HG03280 (cell line): ENCODE results near the gene LRRC8D.

Experiments used
- ATAC-seq: cut with Tn5 transposase; IDR thresholded peaks from one replicate; pipeline ENCODE4 v1.9.1; 2021; ENCODE audit warnings: mild to moderate bottlenecking, moderate library complexity; ENCODE audit not compliant: unreplicated experiment

Gene LRRC8D

GRCh38 chr1:89953131-89953626 is 132.3 kb downstream of the LRRC8D start:
- ATAC-seq, result peak; percentile 47

DNA sequence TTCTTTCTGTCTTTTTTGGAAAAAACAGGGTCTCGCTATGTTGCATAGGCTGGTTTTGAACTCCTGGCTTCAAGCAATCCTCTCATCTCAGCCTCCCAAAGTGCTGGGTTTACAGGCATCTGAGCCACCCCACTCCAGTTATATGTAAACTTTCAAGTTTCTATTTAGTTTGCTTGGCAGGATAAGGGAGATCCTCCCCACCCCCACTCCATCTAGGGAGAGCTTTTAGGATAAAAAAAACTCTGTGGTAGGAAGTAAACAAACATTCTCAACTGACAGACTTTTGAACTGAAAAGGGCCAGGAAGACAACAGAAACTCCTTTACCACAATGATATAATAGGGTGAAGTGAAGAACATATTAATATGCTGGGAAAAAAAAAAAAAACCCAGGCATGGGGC is 133.1 kb downstream of the LRRC8D start:
- no peak for ATAC-seq

DNA sequence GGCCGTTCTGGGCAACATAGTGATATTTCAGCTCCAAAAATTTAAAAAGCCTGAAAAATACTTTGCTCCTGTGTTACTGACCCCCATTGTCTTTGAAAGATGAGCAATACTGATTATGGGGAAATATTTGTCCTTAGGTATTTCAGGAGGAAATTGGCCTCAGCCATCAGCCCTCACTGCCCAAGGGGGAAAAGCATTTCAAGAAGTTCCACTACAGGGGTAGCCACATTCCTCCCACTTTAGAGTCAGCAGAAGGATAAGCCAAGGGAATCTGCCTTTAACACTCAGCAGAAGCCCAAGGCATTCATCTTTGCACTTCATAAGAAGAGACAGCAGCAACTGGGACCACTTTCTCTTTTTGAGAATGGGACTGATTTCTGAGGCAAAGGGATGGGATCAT is 133.6 kb downstream of the LRRC8D start:
- no peak for ATAC-seq

- ATAC-seq, result no peak
Measured at GRCh38 chr1:89955311-89956205, 134.7 kb downstream of the LRRC8D start.

GRCh38 chr1:89957107-89957506 is 136.3 kb downstream of the LRRC8D start:
- no peak for ATAC-seq

DNA sequence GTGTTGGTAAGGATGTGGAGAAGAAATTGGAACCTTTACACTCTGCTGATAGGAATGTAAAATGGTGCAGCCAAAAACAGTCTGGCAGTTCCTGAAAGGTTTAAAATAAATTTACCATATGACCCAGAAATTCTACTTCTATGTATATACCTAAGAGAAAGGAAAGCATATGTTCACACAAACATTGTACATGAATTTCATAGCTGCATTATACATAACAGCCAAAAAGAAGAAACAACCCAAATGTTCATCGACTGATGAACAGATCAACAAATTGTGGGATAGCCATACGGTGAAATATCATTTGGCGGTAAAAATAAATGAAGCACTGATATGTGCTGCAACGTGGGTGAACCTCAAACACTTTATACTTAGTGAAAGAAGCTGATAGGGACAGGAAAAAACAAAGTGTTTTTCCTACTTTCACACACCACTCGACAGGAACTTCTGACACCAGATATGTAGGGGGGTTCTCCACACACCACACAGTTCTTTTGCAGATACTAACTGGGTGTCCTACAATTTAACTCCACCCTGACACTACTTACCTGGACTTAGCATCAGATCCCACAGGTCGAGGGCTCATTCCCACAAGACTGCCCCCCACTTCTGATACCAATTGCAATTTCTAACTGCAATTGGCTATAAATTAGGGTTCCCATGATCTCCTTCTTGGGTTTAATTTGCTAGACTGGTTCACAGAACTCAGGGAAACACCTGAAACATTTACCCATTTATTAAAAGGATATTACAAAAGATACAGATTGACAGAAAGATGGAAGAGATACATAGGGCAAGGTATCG is 138.2 kb downstream of the LRRC8D start:
- no peak for ATAC-seq

GRCh38 chr1:89959719-89960118 is 138.9 kb downstream of the LRRC8D start:
- no peak for ATAC-seq

DNA sequence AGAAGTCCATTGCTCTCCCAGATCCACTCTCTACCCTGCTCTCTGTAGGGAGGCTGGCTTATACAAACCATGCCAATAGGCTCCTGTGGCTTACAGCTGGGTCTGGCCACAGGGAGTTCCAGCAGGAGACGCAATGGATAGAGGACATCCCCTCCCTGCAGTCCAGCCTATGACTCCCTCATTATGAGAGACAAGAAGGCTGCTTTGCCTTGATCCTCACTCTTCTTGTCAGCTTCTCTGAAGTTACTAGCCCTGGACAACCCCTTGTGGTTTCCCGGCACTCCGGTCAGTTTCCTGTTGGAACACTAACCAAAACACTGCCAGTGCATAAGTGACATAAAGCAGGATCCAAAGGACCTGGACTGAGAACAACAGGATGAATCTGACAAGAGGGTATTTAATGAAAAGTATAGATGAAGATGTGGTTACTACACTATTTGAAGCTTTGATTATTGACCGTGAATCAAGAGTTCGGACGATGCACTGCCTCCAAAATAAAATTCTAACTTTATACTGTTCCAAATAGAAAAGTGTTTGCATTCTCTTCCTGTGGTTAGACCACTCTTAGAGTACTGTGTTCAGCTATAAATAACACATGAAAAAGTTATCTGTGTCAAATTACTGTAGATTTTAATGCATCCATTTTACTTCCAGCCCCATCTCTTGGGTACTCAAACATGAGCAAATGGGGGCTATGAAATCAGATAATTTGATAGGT is 141.4 kb downstream of the LRRC8D start:
- no peak for ATAC-seq

DNA sequence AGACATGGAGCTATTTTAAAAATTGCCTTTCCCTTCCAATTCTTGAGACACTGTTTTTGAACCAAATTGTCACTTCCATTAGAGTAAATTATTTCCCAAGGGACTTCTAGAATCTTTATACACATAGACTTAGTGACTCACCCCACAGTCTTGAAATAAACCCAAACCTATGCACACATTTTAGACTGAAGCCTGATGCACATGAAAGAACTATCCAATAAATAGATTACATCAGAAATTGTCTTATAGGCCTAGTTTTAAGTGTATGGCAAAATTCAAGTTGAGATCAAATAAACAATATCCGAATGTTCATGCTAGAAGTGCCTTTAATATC is 141.9 kb downstream of the LRRC8D start:
- no peak for ATAC-seq

DNA sequence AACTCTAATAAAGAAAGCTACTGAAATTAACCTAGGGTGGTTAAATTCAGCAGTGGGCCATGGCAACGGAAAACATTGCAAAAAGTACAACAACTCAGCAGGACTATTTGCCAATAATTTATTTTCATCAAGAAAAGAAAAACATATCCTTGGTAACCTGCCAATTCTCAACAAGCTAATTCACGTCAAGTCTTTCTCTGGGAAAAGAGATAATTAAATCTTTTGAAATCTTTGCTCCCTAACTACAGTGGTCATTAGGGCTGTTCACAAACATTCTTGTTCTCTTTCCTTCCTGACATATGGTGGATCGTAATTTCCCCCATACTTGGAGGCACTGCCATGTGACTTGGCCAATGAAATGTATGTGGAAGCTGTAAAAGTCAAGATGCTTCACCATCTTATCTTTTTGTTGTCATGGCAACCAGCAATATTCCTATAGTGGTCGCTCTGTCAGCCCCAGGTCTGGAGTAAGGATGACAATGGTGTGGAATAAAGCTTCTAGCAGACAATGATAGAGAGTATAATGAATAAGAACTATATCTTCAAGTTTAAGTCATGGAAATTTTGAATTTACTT is 144.4 kb downstream of the LRRC8D start:
- ATAC-seq, result no peak

DNA sequence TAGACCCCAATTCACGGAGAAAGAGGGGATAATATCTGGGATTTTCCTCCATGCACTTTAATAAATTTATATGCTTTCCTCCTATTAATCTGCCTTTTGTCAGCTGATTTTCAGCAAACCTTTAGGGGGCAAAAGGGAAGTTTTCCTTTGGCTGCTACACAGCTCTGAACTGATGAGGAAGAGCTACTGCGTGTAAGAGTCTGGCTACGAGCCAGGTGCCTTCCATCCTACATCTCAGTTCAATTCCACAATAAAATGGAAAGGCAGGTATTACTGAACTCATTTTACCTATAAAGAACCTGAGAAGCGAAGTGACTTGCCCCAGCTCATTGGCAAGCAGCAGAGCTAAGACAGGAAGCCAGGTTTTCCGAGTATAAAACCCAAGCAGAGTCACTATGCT is 145.8 kb downstream of the LRRC8D start:
- no peak for ATAC-seq

- no peak for ATAC-seq
Measured at GRCh38 chr1:89971600-89971999, 150.8 kb downstream of the LRRC8D start.

DNA sequence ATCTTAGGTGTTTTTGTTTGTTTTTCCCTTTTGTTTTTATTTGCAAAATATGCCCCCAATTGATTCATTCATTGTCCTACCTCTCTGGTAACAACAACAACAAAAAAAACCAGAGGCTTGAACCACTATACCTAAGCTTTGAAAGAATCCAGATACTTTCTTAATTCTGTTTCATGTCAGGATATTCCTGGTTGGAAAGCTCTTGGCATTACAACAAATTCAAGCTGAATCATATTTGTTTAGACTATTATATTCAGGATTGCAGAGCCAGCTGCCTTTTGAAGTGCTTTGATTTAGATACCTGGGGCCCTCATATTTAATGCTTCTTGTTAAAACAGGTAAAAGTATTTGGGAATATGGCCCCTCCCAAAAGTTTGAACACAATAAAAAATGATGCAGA is 151.2 kb downstream of the LRRC8D start:
- no peak for ATAC-seq

DNA sequence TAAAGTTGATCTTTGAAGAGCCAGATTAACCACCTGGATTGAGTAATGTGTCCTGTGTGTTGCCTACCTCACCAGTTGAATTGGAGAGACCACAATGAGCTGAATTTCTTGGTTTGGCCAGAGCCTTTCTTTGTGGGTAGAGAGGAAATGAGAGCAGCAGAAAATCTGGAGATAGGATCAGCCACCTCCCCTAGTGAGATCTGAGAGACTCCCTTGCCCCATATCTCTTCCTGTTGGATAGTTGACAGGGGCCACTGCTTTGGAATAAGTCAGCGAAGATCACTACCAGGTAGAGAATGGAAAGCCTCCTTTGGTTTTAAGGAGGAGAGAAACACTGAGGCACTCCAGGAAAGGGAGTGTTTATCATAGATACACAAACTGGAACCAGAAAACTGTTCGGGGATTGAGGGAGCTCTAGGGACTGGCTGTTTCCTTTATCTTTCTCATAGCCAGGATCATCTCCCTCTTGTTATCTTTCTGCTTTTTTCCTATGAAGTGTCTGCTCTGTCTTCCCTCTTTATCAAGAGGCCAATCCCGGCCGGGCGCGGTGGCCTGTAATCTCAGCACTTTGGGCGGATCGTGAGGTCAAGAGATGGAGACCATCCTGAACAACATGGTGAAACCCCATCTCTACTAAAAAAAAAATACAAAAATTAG is 152.8 kb downstream of the LRRC8D start:
- no peak for ATAC-seq

DNA sequence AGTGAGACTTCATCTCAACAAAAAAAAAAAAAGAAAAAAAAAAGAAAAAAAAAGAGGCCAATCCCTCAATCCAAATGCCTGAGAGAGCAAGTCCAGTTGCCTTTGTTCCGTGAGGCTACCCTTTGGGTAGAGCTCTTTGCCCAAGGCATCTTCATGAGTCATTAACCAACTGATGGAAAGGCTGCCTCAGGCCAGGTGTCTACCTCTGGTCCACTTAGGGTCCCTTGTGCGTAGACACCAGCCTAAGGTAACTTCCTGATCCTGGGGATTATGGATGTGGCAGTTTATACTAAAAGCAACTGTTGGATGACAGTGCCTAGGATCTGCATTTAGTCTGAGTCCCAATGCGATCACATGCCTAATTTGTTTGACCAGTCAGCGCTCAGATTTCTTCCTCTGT is 153.4 kb downstream of the LRRC8D start:
- no peak for ATAC-seq

- no peak for ATAC-seq
Measured at GRCh38 chr1:89974696-89975470, 154.1 kb downstream of the LRRC8D start.

- no peak for ATAC-seq
Measured at GRCh38 chr1:89975540-89976125, 154.8 kb downstream of the LRRC8D start.

GRCh38 chr1:89978755-89979154 is 157.9 kb downstream of the LRRC8D start:
- ATAC-seq, result no peak

GRCh38 chr1:89980605-89981004 is 159.8 kb downstream of the LRRC8D start:
- no peak for ATAC-seq
